ENCODE data around the gene YTHDF2.

- no peak for TF ChIP-seq CTCF (IDR thresholded peaks at IDR 0.05)
- TF ChIP-seq POLR2A (IDR thresholded peaks at IDR 0.05), result no peak
These were observed 75.3 kb downstream of the YTHDF2 start, which contains the start of gene OPRD1 for GRCh38 chr1:28811766-28812668.
